ENCODE measurements around the gene DTX4.

The DTX4 gene

DNA sequence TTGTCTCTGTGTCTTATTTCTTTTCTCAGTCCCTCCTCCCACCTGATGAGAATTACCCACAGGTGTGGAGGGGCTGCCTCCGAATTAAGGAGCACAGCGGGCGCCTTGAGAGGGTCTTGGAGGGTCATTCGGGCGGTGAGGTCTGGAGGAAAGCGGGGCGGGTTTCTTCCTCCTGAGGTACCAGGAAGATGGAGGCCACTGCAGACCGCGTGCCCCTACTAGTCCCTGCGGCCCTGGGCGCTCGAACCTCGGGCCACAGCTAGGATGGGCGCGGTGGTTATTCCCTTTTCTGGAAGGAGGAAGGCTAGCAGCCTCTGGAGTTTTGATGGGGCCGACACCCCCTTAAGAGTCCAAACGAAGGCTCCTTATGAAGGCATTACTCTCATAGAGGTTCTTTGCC, 34.7 kb upstream of the DTX4 start:
- Histone ChIP-seq H3K27me3 (ENCODE audit: insufficient read depth, low read length, poor library complexity, severe bottlenecking) (no peaks in the 10 kb centered on the region), H4K20me1 (ENCODE audit: insufficient read depth, low read length, poor library complexity, severe bottlenecking) (no peaks in the 10 kb centered on the region), H3K9ac (ENCODE audit: low read depth, low read length, poor library complexity, severe bottlenecking) (no peak overlapping the region), H3K4me2 (ENCODE audit: low read depth, low read length, poor library complexity, severe bottlenecking) (no peak overlapping the region), H3K9me3 (ENCODE audit: insufficient read depth, low read depth, low read length) (no peaks in the 10 kb centered on the region), H3K9me2 (replicated peaks; ENCODE audit: low read depth, low read length) (no peaks in the 10 kb centered on the region), H3K4me1 (ENCODE audit: insufficient read depth, low read length, poor library complexity, severe bottlenecking) (peaks cover 12% of the 10 kb centered on the region), H3F3A (ENCODE audit: low read depth) (no peaks in the 10 kb centered on the region), H3K36me3 (ENCODE audit: insufficient read depth, low read length) (no peaks in the 10 kb centered on the region; the same call in 1 of the 2 replicates), H2AFZ (ENCODE audit: low read length) (no peak overlapping the region), H3K4me3 (ENCODE audit: low read length, poor library complexity, severe bottlenecking) (no peak overlapping the region), H3K79me2 (ENCODE audit: insufficient read depth, low read length) (0 out of 2 replicates have a peak, but pooled peaks cover 7% of the 10 kb centered on the region)
- TF ChIP-seq CTCF (conservative IDR thresholded peaks at IDR 0.05; ENCODE audit: low read length), result no peak

DNA sequence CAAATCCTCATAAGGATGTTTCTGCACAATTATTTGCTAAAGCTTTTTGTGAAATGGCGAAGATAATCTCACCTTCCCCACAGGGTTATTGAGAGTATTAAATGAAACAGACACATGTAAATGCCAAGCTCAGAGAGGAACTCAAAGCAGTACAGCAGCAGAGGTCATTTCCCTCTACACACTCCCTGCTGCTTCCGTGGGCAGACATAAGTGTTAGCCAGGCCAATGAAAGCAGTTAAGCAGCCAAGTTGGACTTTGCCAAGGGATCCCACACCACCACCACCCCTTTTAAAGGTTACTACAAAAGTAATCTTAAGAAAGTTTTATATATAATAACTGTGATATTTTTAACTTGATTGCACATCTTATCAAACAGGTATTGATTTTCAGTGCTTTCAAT, 33.3 kb upstream of the DTX4 start:
- no peak overlapping the region for H3K4me2 ChIP-seq (ENCODE audit: low read depth, low read length, poor library complexity, severe bottlenecking)
- H3K9ac ChIP-seq (ENCODE audit: low read depth, low read length, poor library complexity, severe bottlenecking), result no peak overlapping the region
- no peak for TF ChIP-seq CTCF (conservative IDR thresholded peaks at IDR 0.05; ENCODE audit: low read length)
- TF ChIP-seq EZH2phosphoT487 (IDR thresholded peaks at IDR 0.05; ENCODE audit: borderline replicate concordance), result no peak
- peaks cover 13% of the 10 kb centered on the region for H3K79me2 ChIP-seq (ENCODE audit: insufficient read depth, low read length)
- H4K20me1 ChIP-seq (ENCODE audit: insufficient read depth, low read length, poor library complexity, severe bottlenecking), result no peaks in the 10 kb centered on the region
- H3K4me3 ChIP-seq (ENCODE audit: low read length, poor library complexity, severe bottlenecking), result no peak overlapping the region
- H3K36me3 ChIP-seq (ENCODE audit: insufficient read depth, low read length), result no peaks in the 10 kb centered on the region
- no peaks in the 10 kb centered on the region for H3F3A ChIP-seq (ENCODE audit: low read depth)
- H3K27me3 ChIP-seq (ENCODE audit: insufficient read depth, low read length, poor library complexity, severe bottlenecking), result no peaks in the 10 kb centered on the region
- H2AFZ ChIP-seq (ENCODE audit: low read length), result no peak overlapping the region
- peaks cover 16% of the 10 kb centered on the region for H3K4me1 ChIP-seq (ENCODE audit: insufficient read depth, low read length, poor library complexity, severe bottlenecking)
- H3K9me2 ChIP-seq (replicated peaks; ENCODE audit: low read depth, low read length), result no peaks in the 10 kb centered on the region
- H3K9me3 ChIP-seq (ENCODE audit: insufficient read depth, low read depth, low read length), result no peaks in the 10 kb centered on the region

- peak overlapping the region; percentile 90 for H3K9ac ChIP-seq (ENCODE audit: low read depth, low read length, poor library complexity, severe bottlenecking)
- no peak overlapping the region for H2AFZ ChIP-seq (ENCODE audit: low read length)
- H3K36me3 ChIP-seq (ENCODE audit: insufficient read depth, low read length), result no peaks in the 10 kb centered on the region
- TF ChIP-seq EZH2phosphoT487 (IDR thresholded peaks at IDR 0.05; ENCODE audit: borderline replicate concordance), result no peak
- TF ChIP-seq CTCF (conservative IDR thresholded peaks at IDR 0.05; ENCODE audit: low read length), result no peak
- peaks cover 23% of the 10 kb centered on the region for H3K4me1 ChIP-seq (ENCODE audit: insufficient read depth, low read length, poor library complexity, severe bottlenecking)
- peaks cover 3% of the 10 kb centered on the region for H4K20me1 ChIP-seq (ENCODE audit: insufficient read depth, low read length, poor library complexity, severe bottlenecking)
- H3K4me2 ChIP-seq (ENCODE audit: low read depth, low read length, poor library complexity, severe bottlenecking), result peak overlapping the region; percentile 86
- peaks cover 37% of the 10 kb centered on the region for H3K79me2 ChIP-seq (ENCODE audit: insufficient read depth, low read length)
- no peaks in the 10 kb centered on the region for H3K9me3 ChIP-seq (ENCODE audit: insufficient read depth, low read depth, low read length)
- H3K4me3 ChIP-seq (ENCODE audit: low read length, poor library complexity, severe bottlenecking), result peak overlapping the region; percentile 87
- H3F3A ChIP-seq (ENCODE audit: low read depth), result no peaks in the 10 kb centered on the region; the same call in 1 of the 2 replicates
- H3K27me3 ChIP-seq (ENCODE audit: insufficient read depth, low read length, poor library complexity, severe bottlenecking), result no peaks in the 10 kb centered on the region
- no peaks in the 10 kb centered on the region for H3K9me2 ChIP-seq (replicated peaks; ENCODE audit: low read depth, low read length)
Observed at GRCh38 chr11:59141191-59141590, 30.7 kb upstream of the DTX4 start.

Data from Loucy (cell line).